HG03342 (cell line): ENCODE measurements around the gene RRAGD.

Experiments
- ATAC-seq: cut with Tn5 transposase; IDR thresholded peaks from one replicate; pipeline ENCODE4 v1.9.1; 2021; ENCODE audit warnings: mild to moderate bottlenecking, moderate library complexity; ENCODE audit not compliant: unreplicated experiment

Gene RRAGD

GRCh38 chr6:89412071-89413005 lies at the start of gene RRAGD:
Gene RRAGD (minus strand): TSS chr6:89412273. CDS start chr6:89411993, 280 bp downstream.
- ATAC-seq, result peak; percentile 79

GRCh38 chr6:89460713-89461112 lies 48.6 kb upstream of the RRAGD start:
- ATAC-seq, result no peak

GRCh38 chr6:89459501-89459900 lies 47.4 kb upstream of the RRAGD start:
- no peak for ATAC-seq

GRCh38 chr6:89458704-89459103 lies 46.6 kb upstream of the RRAGD start:
- ATAC-seq, result no peak

- ATAC-seq, result no peak
These were observed 42.2 kb upstream of the RRAGD start for GRCh38 chr6:89454300-89454699.

- no peak for ATAC-seq
These were observed 40.2 kb upstream of the RRAGD start for GRCh38 chr6:89452281-89452680.

- ATAC-seq, result no peak
These were observed 37.1 kb upstream of the RRAGD start for GRCh38 chr6:89449193-89449592.

GRCh38 chr6:89443658-89444057 lies 31.6 kb upstream of the RRAGD start:
- no peak for ATAC-seq

- no peak for ATAC-seq
These were observed 28.1 kb upstream of the RRAGD start for GRCh38 chr6:89440200-89440599.

- no peak for ATAC-seq
These were observed 26.9 kb upstream of the RRAGD start for GRCh38 chr6:89439014-89439413.

- ATAC-seq, result no peak
These were observed 26.2 kb upstream of the RRAGD start for GRCh38 chr6:89438248-89438647.

- no peak for ATAC-seq
These were observed 24.2 kb upstream of the RRAGD start for GRCh38 chr6:89436226-89436625.

- no peak for ATAC-seq
These were observed 22.9 kb upstream of the RRAGD start for GRCh38 chr6:89434954-89435353.

GRCh38 chr6:89434150-89434499 lies 22.1 kb upstream of the RRAGD start:
- ATAC-seq, result no peak

- ATAC-seq, result peak; percentile 40
These were observed 21.4 kb upstream of the RRAGD start for GRCh38 chr6:89433252-89434149.

GRCh38 chr6:89432875-89433251 lies 20.8 kb upstream of the RRAGD start, which contains the start of gene ANKRD6:
Gene ANKRD6 (plus strand): TSS chr6:89433152. CDS start chr6:89566977, 133,825 bp downstream.
- peak; percentile 92 for ATAC-seq

GRCh38 chr6:89430201-89430962 lies 18.3 kb upstream of the RRAGD start:
- ATAC-seq, result no peak

- ATAC-seq, result no peak
These were observed 4.7 kb upstream of the RRAGD start for GRCh38 chr6:89416796-89417195.

GRCh38 chr6:89415185-89415584 lies 3.1 kb upstream of the RRAGD start:
- no peak for ATAC-seq

- no peak for ATAC-seq
These were observed 2.1 kb upstream of the RRAGD start for GRCh38 chr6:89414215-89414614.

GRCh38 chr6:89413006-89413400 lies 930 bp upstream of the RRAGD start:
- ATAC-seq, result no peak
